HG02678 (cell line): ENCODE data around the gene NLGN4X.

Experiments used
- ATAC-seq: cut with Tn5 transposase; IDR thresholded peaks from one replicate; pipeline ENCODE4 v1.9.1; 2021; ENCODE audit warnings: mild to moderate bottlenecking, moderate library complexity; ENCODE audit not compliant: unreplicated experiment

NLGN4X gene

DNA sequence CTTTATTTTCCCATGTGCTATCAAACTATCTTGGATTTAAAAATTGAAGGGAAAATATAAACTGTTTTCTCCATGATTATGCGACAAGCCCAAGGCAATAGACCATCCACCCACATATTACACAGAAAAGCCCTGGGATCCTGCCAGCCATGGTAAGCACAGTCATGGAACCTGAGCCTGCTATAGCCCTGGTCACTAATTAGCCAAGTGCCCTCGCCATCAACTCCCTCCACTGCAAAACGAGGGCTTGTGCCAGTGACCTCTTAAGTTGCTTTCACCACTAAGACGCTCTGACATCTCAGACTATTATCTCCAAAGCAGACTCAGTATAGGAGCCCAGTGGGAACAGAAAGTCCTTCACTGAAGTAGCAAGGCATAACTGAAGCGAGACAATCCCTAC, 69.2 kb downstream of the NLGN4X start:
- no peak for ATAC-seq

DNA sequence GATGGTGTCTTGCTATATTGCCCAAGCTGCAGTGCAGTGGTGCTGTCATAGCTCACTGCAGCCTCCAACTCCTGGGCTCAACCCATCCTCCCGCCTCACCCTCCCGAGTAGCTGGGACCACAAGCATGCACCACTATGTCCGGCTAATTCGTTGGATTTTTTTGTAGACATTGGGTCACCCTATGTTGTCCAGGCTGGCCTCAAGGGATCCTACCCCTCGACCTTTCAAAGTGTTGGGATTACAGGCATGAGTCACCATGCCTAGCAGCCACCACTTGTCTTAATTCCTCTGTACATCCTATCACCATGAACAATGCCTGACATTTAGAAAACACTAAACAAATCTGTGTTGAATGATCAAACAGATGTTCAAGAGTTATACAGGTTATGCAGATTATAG, 76.7 kb downstream of the NLGN4X start:
- no peak for ATAC-seq

DNA sequence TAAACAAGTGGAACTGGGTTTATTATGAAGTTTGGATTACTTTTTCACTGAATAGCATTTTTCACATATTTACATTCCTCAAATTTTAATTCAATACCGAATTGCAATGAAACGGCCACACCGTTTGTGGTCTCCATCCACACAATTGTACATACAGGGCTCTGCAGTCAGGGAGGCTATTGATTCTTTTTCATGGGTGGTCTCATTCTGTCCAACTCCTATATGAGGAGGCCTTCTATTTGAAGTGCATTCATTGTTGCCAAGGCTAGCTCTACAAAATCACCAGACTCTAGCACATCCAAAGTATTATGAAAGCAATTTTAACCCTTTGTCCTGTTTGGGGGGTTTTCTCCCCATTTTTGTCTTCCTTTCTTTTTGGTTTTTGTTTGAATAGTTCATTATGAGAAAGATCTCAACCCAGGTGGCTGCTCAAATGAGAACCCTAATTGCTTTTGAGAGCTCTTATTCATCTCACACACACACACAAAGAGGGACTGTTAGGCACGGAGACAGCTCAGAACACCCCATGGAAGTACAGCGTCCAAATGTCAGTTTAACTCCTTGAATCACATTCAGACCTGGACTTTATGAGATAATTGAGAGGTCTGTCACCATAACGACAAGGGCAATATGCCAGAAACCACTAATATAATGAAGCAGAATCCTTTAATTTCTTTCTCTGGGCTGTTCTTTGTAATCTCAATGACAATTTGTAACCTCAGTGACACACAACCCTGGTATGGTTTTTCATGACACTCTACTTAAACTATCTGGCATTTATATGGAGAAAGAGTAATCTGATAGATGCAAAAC, 79.4 kb downstream of the NLGN4X start:
- ATAC-seq: no peak

DNA sequence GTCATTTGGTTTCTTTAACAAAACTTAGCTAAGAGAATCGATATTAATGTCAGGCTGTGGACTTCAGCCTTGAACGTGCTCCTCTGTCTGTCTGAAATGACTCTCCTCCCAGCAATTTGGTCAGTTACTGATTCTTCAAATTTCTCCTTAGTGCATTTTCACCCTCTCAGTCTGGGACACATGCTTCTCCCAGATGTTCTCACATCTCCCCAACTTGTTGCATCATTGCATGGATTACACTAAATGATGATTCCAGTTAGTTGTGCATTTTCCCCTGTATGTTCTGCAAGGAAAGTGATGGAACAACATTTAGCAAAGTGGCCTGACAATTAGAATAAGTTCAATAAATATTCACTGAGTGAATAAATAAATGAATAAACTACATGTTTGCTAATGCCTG, 94.4 kb downstream of the NLGN4X start:
- no peak for ATAC-seq

DNA sequence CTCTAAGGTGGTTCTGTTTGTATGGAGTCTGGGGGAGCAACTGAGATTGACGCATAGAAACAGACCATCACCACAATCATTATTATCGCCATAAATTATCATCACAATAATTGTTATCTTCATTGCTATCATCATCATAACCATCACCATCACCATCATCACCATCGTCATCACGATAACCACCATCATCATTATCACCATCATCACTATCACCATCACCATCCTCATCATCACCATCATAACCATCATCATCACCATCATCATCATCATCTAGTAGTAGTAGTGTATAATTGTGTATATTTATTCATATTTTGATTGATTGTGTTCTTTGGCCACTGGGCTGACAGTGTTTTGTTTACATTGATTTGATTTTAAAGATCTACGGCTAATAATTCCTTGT, 95.7 kb downstream of the NLGN4X start:
- no peak for ATAC-seq

DNA sequence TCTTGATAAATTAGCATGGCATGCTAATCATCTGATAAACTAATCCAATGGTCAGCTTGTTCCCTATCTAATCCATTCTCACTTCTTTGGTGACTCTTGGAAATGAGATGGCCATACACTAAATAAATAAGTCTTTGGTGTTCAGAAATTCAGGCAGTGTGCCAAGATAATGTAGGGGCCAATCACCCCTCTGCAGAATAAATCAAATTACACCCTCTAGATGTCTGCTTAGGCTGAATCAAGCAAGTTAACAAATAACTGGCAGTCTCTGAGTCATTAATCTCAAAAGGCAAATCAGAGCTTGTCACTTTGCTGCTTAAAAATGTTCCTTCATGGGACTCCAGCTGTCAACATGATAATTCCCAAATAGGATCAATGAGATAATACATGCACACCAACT, 97.4 kb downstream of the NLGN4X start:
- ATAC-seq: no peak

DNA sequence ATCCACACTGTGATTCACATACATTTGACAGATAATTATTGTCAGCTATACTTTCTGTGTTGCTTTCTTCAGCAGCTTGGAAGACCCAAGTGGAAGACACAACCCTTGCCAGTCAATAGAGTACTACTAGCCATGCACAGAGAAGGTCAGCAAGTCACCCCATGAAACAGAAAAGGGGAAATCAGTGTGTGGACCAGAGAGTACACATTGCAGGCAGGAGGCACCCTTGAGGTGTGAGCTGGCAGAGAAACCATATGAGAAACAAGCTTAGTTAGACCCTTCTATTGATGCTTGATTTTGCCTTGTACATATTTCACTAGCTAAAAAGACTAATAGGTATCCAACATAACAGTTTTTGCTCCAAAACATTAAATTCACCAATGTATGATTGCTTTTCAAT, 99.5 kb downstream of the NLGN4X start:
- ATAC-seq: no peak

DNA sequence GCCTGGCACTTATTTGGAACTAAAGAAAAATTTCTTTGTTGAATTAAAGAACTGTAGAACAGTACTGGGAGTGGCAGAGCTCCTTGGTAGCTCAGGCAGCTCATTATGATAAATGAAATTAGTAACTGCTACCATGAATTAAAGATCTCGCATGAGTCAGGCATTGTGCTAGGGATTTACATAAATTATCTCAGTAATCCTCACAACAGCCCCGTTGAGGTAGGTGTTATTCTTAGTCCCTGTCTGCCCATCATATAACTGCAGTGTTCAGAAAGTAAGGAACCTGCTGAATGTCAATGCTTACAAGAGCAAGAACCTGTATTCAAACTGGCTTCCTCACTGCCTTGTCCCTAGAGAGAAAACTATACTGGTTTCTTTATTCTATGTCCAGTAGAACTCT, 108.3 kb downstream of the NLGN4X start:
- ATAC-seq: no peak

DNA sequence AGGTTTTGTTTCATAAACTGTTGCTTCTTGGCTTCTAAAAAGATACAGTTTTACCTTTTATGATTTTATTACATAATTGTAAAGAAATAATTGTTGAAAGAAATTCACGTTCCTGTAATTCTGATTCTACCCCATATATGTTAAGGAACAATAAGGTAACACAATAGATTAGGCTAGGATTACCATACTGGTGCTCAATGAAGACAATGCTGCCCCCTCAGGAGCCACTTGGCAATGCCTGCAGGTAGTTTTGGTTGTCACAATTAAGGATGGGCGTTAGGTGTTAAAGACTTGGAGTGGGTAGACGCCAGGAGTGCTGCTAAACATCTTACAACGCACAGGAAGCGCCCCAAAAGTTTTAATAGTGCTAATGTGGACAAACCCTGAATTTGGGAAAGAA, 133.2 kb downstream of the NLGN4X start:
- ATAC-seq: no peak

DNA sequence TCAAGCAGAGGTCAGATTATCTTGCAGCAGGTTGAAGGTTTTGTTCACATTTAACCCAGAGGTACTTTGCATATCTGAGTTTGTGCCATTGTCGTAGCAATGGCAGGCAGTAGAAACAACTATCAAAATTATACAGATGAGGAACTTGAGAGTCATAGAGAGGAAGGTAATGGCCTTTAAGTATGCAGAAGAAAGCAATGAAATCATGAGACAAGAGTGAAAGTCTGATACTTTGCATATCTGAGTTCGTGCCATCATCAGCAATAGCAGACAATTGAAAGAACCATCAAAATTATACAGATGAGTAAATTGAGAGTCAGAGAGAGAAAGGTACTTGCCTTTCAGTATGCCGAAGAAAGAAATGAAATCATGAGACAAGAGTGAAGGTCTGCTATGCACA, 154.1 kb downstream of the NLGN4X start:
- no peak for ATAC-seq

DNA sequence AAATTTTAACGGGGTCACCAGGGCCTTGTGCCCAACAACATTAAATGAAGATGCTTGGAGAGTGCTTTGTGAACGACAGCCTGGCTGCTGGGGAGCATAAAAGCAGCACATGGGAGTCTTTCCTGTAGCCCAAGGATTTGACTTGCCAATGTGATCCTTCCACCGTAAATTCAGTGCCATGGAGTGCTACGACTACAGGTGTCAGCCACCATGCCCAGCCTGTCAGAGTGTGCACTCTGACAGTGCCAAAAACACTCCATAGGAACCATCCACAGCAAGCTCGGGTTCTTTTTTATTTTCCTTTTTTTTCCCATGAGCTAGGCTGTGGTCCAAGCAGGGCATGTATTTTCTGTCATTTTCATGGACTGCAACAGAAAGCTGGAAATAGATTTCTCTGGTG, 156.9 kb downstream of the NLGN4X start:
- no peak for ATAC-seq

DNA sequence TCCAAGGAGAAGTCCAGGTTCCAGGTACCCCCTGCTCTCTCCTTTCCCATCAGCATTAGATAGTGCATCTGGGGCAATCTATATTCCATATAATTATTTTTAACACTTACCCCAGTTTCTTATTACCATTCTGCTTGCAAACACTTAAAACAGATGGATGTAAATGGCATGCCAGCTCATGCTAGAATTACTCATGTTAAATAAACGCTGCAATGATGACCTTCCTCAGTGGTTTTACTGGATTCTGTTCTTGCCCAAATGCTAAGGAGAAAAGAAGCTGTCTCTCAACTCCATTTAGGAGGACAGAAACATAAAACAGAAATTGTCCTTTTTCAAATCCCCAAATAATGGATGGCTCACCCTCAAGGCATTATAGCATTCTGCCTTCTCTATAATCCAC, 161.1 kb downstream of the NLGN4X start:
- ATAC-seq: no peak

DNA sequence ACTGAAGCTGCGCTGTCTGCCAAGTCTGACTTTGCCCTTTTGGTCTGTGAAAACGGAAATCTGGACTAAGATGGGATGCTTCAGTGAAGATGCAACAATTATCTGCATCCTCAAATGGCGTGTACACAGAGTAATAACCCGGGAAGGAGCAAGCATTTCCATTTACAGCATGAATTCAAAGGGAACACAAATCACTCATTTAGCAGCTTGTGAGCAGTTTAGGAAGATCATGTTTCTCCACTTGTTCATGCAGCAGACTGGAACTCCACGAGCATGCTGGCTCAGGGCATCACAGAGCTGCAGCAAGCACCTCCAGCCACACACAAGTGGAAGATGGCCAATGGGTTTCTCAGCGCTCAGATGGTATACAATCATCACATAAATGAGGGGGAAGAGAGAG, 175.5 kb downstream of the NLGN4X start:
- ATAC-seq: no peak

DNA sequence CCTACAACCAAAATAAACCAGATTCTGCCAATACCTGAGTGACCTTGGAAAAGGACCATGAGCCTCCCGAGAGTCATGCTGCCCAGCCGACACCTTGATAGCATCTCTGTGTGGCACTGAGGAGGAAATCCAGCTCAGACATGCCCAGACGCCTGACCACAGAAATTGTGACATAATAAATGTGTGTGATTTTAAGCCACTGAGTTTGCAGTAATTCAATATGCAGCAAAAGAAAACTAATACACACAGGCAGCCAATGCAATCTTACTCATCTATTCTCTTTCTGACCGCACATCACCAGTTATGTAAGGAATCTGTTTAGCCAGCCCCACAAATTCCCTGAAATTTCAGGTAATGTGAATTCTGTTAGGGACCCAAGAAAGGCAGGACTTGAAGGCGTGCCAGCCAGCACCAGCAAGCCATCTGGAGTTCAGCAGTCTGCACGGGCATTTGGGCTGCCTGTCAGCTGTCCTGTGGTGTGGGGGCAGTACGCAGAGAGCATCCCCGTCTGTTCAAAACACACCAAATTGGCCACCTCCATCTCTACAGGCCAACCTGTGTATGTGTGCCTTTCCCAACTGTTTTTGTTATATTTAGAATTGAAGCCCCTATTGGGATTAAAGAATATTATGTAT, 176.4 kb downstream of the NLGN4X start:
- no peak for ATAC-seq

DNA sequence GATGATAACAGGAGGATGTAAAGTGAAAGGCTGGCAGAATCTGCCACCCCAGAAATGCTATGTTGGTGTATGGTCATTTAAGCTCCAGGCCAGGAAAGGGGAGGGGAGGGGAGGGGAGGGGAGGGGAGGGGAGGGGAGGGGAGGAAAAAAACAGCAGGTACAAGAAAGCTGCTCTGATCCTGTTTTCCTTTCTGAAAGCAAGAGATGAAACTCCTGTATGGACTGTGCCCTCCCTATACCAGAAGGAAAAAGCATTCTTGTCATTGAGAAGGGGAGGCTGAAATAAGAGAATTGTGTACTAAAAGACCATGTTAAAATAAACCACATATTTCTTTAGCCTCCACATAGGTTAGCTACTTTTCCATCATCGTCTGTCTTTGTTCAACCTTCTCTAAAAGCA, 179.5 kb downstream of the NLGN4X start:
- no peak for ATAC-seq

DNA sequence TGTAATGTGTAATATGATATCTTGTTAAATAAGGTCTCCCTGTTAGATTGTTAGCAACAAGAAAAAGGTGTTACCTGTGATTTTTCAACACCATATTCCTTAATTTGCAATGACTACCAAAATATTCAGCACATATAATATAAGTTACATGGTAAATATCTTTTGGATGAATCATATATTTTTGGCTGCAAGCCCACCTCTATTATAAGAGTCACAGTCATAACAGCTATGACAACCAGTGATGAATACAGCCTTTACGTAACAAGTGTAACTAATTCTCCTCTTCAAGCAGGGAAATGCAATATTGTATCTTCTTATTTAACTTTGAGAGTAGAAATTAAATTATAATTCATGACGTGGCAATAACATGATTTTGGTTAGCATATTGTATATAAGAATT, 187.0 kb downstream of the NLGN4X start:
- ATAC-seq: no peak

DNA sequence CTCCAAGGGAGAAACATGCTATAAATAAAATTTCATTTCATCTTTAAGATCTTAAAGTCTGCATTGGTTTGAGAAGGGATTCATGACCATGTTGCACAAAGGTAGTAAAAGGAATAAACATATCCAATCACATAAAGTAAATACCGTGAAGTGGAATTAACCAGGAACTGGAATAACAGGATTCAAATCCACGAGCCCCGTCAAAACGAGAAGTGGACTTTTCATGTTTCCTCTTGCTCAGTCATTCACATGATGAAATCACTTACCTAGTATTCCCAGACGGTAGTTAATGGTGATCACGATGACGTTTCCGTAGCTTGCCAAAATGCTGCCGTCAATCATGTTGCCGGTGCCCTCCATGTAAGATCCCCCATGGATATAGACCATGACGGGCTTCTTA, 199.7 kb downstream of the NLGN4X start:
- no peak for ATAC-seq

DNA sequence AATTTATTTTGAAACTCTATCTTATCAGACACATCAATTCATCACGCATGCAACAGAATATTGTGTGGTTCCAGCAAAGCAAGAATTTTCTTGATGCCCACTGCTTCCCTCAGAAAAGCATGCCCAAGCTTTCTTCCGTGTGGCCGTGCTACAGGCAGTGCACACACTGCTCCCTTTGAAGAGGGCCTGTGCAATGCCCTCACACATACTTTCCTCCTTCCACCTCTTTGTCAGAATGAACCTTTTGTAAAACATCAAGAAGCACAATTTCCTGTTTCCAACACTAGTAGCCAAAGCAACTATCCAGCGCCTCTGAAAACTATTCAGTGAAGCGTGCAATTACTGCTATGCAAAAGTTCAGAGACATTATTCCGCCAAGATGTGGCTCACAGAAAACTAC, 201.7 kb downstream of the NLGN4X start:
- no peak for ATAC-seq

DNA sequence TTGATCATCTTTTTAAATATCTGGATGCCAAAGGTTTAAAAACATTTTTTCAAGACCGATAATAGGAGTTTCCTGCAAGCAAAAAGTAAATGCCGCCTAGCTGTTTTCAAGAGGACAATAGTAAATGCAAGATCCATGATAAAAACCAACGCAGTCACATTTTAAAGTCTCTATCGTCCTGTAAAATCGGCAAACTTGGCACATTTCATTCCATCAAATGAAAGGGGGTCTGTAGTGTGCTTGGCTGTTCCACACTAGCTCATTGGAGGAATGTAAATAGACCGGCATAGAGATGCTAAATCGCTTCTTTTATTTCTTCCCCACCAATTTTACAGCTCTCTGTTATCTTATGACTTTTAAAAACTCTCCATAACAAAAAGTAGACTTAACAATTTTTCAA, 202.2 kb downstream of the NLGN4X start:
- no peak for ATAC-seq

DNA sequence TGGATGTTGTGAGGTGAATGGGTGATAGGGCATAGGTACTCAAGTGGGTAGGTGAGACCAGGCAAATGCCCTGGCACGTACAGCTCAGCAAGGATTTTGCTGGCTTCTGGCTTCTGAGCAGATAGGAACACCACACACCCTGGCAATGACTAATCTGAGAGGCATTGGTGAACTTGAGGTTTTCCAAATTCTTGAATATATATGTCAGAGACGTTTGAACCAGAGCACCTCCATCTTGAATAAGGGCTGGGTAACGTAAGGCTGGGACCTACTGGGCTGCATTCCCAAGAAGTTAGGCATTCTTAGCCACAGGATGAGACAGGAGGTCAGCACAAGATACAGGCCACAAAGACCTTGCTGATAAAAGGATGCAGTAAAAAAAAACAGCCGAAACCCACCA, 204.5 kb downstream of the NLGN4X start:
- ATAC-seq: no peak

DNA sequence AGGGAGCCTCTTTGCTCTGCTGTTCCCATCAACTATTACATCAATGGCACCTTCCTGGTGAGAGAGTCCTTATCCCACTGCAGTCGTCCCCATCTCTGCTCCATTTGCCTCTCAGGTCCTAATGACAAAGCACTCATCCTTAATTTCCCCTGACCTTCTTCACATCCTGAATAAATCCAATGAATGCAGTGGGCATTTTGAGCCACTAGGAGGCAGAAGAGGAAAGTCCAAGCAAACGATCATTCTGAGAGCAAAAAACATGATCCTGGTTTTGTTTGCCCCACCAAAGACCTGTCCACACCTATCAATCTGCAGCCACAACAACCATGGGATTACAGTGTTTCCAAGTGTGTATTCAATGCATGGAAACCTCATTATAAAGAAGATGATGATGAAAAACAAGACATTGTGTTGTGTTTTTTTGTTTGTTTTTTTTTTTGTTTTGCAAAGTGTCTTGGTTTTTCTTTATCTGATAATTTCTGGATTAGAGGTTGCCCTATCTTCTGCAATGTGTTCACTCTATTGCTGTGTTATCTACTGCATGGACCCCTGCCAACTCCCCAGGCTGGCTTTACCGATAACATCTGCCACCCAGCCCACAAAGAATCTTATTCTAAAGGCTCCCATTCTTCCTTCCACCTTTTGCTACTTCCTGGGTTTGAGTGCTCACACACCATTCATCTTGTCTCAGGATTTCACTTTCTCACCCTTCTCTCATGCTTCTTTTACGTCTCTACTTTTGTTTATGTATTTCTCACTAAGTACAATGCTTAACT, 207.2 kb downstream of the NLGN4X start:
- no peak for ATAC-seq

DNA sequence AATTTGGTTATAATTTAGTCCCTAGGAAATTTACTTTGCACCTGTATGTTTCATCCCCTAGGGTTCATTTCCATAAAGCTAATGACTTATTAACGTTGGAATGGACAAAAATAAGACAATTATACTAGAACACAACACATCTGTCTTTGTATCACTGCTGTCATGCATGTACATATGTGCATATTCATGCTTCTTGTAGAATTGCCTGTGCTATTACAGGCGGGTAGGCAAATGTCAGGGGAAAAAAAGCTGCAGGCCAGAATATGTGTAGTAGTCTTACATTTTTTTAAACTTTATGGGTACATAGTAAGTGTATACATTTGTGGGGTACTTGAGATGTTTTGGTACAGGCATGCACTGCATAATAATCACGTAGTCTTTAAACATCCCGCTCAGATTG, 209.6 kb downstream of the NLGN4X start:
- ATAC-seq: no peak
